ENCODE data around the gene HERC5. TPM values are rescaled to one million over a fixed set of nuclear protein-coding genes. Genes with fewer than 3 reads are reported as not detected.
"Not testable (repeated sequence)": the region's sequence is repeated elsewhere in the genome, so short reads cannot be mapped to it uniquely, and the experiment has no call there.

Gene HERC5
- total RNA-seq, 4 donors from 2014 or later = 8.1 to 9.7 (median 8.7) TPM

- Histone ChIP-seq H3K4me1 (no peaks in the 10 kb centered on the region), H3K27ac (no peak overlapping the region), H3K27me3 (no peaks in the 10 kb centered on the region), H3K9me3 (no peaks in the 10 kb centered on the region), H3K4me3 (replicated peaks in 1 of 3) (no peak overlapping the region), H3K36me3 (no peaks in the 10 kb centered on the region)
- no peak for DNase-seq
- TF ChIP-seq, protein P1, sequence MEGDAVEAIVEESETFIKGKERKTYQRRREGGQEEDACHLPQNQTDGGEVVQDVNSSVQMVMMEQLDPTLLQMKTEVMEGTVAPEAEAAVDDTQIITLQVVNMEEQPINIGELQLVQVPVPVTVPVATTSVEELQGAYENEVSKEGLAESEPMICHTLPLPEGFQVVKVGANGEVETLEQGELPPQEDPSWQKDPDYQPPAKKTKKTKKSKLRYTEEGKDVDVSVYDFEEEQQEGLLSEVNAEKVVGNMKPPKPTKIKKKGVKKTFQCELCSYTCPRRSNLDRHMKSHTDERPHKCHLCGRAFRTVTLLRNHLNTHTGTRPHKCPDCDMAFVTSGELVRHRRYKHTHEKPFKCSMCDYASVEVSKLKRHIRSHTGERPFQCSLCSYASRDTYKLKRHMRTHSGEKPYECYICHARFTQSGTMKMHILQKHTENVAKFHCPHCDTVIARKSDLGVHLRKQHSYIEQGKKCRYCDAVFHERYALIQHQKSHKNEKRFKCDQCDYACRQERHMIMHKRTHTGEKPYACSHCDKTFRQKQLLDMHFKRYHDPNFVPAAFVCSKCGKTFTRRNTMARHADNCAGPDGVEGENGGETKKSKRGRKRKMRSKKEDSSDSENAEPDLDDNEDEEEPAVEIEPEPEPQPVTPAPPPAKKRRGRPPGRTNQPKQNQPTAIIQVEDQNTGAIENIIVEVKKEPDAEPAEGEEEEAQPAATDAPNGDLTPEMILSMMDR (IDR thresholded peaks at IDR 0.05) = no peak
- TF ChIP-seq POLR2A (IDR thresholded peaks at IDR 0.05) = no peak
- WGBS, 2 donors = 91 to 95% methylated on average over 2 of the region's 2 CpGs
- intact Hi-C loops (cut with DNase I) = no loop called here
Observed at GRCh38 chr4:88422403-88422802, 34.5 kb upstream of the HERC5 start.

- Histone ChIP-seq H3K36me3 (no peaks in the 10 kb centered on the region), H3K27me3 (no peaks in the 10 kb centered on the region), H3K4me3 (replicated peaks in 1 of 3) (no peak overlapping the region), H3K27ac (no peak overlapping the region), H3K9me3 (no peaks in the 10 kb centered on the region), H3K4me1 (no peaks in the 10 kb centered on the region)
- intact Hi-C loops (cut with DNase I) = no loop called here
- WGBS, 2 donors = 65 to 66% methylated on average over 1 of the region's 1 CpG
- TF ChIP-seq POLR2A (IDR thresholded peaks at IDR 0.05) = no peak
- TF ChIP-seq, protein P1 (IDR thresholded peaks at IDR 0.05) = no peak
- no peak for DNase-seq
Observed at GRCh38 chr4:88429401-88429800, 27.5 kb upstream of the HERC5 start.

DNA sequence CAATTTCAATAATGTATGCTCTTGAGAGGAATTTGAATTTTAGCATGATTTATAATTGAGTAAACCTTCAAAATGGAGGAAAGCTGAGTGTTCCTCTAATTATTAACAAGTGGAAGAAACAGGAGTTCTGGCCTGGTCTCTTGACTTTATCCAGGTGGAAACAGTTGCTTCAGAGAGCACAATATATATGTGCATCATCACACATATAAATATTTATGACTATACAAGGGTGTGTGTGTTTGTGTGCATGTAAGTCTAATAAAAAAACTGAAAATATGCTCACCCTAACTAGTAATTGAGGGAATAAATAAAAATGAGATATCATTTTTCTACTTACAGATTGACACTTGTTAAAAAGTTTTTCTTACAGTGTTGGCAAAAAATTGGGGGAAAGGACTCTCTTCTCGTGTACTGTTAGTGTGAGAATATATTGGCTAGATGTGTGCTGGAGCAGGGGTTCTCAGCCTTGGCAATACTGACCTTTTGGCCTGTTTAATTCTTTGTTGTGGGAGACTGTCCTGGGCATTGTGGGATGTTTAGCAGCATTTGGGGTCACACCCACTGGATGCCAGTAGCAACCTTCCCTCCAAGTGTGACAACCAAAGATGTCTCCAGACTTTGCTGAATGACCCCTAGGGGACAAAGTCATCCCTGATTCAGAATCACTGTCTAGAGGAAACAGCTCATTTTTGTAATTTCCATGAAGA lies 20.8 kb upstream of the HERC5 start:
- WGBS, 2 donors = 91 to 95% methylated on average over 1 of the region's 1 CpG
- no peak for DNase-seq
- Histone ChIP-seq H3K9me3 (no peaks in the 10 kb centered on the region), H3K36me3 (no peaks in the 10 kb centered on the region), H3K4me3 (replicated peaks in 1 of 3) (no peak overlapping the region), H3K27me3 (no peaks in the 10 kb centered on the region), H3K4me1 (no peaks in the 10 kb centered on the region), H3K27ac (no peak overlapping the region)
- intact Hi-C loops (cut with DNase I) = no loop called here
- TF ChIP-seq, protein P1 (IDR thresholded peaks at IDR 0.05) = no peak
- TF ChIP-seq POLR2A (IDR thresholded peaks at IDR 0.05) = no peak

DNA sequence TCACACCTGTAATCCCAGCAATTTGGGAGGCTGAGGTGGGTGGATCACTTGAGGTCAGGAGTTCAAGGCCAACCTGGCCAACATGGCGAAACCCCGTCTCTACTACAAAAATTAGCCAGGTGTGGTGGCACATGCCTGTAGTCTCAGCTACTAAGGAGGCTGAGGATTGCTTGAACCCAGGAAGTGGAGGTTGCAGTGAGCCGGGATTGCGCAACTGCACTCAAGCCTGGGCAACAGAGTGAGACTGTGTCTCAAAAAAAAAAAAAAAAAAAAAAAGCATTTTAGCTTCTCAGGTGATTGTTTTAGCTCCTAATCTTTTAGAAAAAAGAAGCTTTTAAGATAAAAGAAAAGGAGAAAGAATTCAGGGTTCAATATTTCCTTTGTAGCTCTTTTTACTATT lies 19.0 kb upstream of the HERC5 start:
- H3K27me3 ChIP-seq; intact Hi-C loops (cut with DNase I): not testable (repeated sequence)
- WGBS, 2 donors = 89 to 91% methylated on average over 4 of the region's 4 CpGs

GRCh38 chr4:88439161-88439760 lies 17.7 kb upstream of the HERC5 start:
- no peak for DNase-seq
- TF ChIP-seq, protein P1 (IDR thresholded peaks at IDR 0.05) = no peak
- TF ChIP-seq POLR2A (IDR thresholded peaks at IDR 0.05) = no peak
- WGBS, 2 donors = 92 to 97% methylated on average over 3 of the region's 3 CpGs
- Histone ChIP-seq H3K36me3 (no peaks in the 10 kb centered on the region), H3K27me3 (no peaks in the 10 kb centered on the region), H3K27ac (no peak overlapping the region), H3K4me3 (replicated peaks in 1 of 3) (no peak overlapping the region), H3K4me1 (peaks cover 12 to 21% of the 10 kb centered on the region in 2 donors), H3K9me3 (no peaks in the 10 kb centered on the region)
- intact Hi-C loops (cut with DNase I) = no loop called here

More for the DNA sequence above, 19.0 kb upstream of the HERC5 start:
- DNase-seq = peak; percentile 21 to 44
- not testable (repeated sequence) for H3K4me1 ChIP-seq; H3K27ac ChIP-seq; H3K36me3 ChIP-seq; H3K9me3 ChIP-seq; H3K4me3 ChIP-seq (replicated peaks in 1 of 3)
